ENCODE data around the gene G6PD. TPM values are rescaled to one million over a fixed set of nuclear protein-coding genes. Genes with fewer than 3 reads are reported as not detected.
"Not testable (repeated sequence)": the region's sequence is repeated elsewhere in the genome, so short reads cannot be mapped to it uniquely, and the experiment has no call there.

Gene G6PD
- total RNA-seq = 84.9 TPM
- long read RNA-seq, transcript G6PD-211 (13 exons, 2,632 nt) = major isoform, 22 of 48 reads
- long read RNA-seq, partial matches to known transcripts = 17 of 48 reads
- long read RNA-seq, other reads (novel, unspliced or antisense) = 9 of 48 reads

GRCh38 chrX:154546354-154547244 lies at the start of gene G6PD:
Gene G6PD (minus strand): TSS chrX:154546846. CDS start chrX:154546155, 691 bp downstream.
- Histone ChIP-seq H3K4me3 (peak within 1 kb of the TSS; percentile 62), H3K36me3 (no peaks in the 10 kb centered on the region), H3K4me1 (peaks cover 22% of the 10 kb centered on the region), H3K9me3 (no peaks in the 10 kb centered on the region), H3K27me3 (no peaks in the 10 kb centered on the region), H3K27ac (peak within 1 kb of the TSS; percentile 83)
- DNase-seq (no peak), ATAC-seq (peak; percentile 85)
- TF ChIP-seq CTCF (IDR thresholded peaks at IDR 0.05) = no peak
- intact Hi-C loops (cut with DNase I) = no loop called here

DNA sequence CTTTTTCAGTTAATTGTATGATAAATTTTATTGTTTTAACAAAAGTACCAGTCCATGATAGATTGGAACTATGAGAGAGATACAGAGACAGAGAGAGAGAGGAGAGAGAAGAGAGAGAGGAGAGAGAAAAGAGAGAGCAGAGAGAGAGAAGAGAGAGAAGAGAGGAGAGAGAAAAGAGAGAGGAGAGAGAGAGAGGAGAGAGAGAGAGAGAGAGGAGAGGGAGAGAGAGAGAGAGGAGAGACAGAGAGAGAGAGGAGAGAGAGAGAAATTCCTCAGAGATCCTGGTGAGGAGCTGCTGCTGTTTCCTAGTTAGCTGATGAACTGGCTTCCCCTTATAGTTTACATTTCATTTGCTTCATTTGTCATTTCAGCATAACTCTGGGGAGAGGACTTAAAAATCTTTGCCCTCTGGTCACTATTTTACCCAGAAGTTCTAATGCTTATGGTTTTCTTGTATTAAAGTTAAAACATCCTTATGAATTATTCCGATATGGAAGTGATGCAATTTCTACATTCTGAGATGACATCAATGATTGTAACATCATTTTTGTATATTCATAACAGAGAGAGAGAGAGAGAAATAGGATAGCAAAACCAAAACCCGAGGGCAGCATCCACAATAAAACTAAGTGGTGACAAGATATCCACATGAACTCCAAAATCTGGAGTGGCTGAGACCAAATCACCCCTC lies 49.1 kb upstream of the G6PD start:
- TF ChIP-seq CTCF (IDR thresholded peaks at IDR 0.05) = no peak
- Histone ChIP-seq H3K36me3 (no peaks in the 10 kb centered on the region), H3K27me3 (no peaks in the 10 kb centered on the region), H3K27ac (no peak overlapping the region), H3K4me1 (no peaks in the 10 kb centered on the region), H3K4me3 (no peak overlapping the region), H3K9me3 (no peaks in the 10 kb centered on the region)
- intact Hi-C loops (cut with DNase I) = no loop called here
- no peak for ATAC-seq
- DNase-seq = no peak

DNA sequence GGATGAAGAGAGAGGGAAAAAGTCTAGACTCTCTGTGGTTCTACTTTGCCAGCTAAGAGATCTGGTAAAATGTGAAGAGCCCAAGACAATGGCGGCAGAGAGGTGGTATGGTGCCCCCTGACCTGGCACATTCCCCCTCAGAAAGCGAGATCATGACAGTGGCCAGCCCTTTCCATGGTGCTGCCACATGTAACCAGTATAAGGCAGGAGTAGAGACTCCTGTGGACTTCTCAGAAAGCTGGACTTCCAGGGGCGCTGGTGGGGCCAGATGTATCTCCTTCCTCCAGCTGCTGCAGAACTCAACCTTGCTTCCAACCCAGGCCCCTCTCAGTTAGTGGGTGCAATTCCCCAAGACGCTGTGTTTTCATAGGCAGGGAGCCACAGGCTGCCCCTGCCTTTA lies 47.8 kb upstream of the G6PD start:
- DNase-seq (no peak), ATAC-seq (no peak)
- H3K27ac ChIP-seq = no peak overlapping the region
- H3K36me3 ChIP-seq = no peaks in the 10 kb centered on the region
- no peak overlapping the region for H3K4me3 ChIP-seq
- intact Hi-C loops (cut with DNase I) = no loop called here
- H3K9me3 ChIP-seq = no peaks in the 10 kb centered on the region
- no peaks in the 10 kb centered on the region for H3K27me3 ChIP-seq
- no peak for TF ChIP-seq CTCF (IDR thresholded peaks at IDR 0.05)
- H3K4me1 ChIP-seq = no peaks in the 10 kb centered on the region

DNA sequence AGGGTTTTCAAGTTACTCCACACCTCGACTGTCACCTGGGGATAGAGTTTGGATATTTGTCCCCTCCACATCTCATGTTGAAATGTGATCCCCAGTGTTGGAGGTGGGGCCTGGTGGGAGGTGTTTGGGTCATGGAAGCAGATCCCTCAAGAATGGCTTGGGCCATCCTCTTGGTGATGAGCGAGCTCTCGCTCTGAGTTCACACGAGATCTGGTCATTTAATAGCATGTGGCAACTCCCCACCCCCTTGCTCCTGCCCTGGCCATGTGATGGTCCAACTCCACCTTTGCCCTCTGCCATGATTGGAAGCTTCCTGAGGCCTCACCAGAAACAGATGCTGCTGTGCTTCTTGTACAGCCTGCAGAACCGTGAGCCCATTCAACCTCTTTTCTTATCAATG lies 46.6 kb upstream of the G6PD start:
- H3K9me3 ChIP-seq = no peaks in the 10 kb centered on the region
- DNase-seq = no peak
- no peak for TF ChIP-seq CTCF (IDR thresholded peaks at IDR 0.05)
- intact Hi-C loops (cut with DNase I) = no loop called here
- ATAC-seq = no peak
- no peaks in the 10 kb centered on the region for H3K36me3 ChIP-seq
- H3K4me3 ChIP-seq = no peak overlapping the region
- no peak overlapping the region for H3K27ac ChIP-seq
- no peaks in the 10 kb centered on the region for H3K4me1 ChIP-seq
- H3K27me3 ChIP-seq = no peaks in the 10 kb centered on the region

DNA sequence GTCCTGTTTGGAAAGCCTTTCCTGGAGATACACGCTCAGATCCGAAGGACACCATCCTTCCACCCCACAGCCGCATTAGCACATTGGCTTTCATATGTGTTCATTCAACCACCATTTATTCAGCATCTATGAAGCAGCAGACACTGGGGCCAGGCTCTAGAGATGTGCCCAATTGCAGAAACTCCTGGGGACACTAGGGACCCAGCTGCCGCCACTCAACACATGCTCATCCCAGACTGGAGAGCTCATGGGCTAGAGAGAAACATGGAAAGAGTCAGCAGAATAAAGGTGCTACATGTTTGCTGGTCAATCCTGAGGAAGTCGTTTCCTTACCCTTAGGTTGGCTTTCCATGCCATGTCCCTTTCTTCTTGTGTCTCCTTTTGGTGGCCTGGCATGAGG lies 45.9 kb upstream of the G6PD start:
- Histone ChIP-seq H3K27me3 (no peaks in the 10 kb centered on the region), H3K27ac (no peak overlapping the region), H3K4me3 (no peak overlapping the region), H3K36me3 (no peaks in the 10 kb centered on the region), H3K4me1 (no peaks in the 10 kb centered on the region), H3K9me3 (no peaks in the 10 kb centered on the region)
- TF ChIP-seq CTCF (IDR thresholded peaks at IDR 0.05) = no peak
- no peak for DNase-seq
- no peak for ATAC-seq
- intact Hi-C loops (cut with DNase I) = no loop called here

- H3K27ac ChIP-seq; DNase-seq; H3K4me3 ChIP-seq; H3K4me1 ChIP-seq; H3K36me3 ChIP-seq; H3K27me3 ChIP-seq; H3K9me3 ChIP-seq; ATAC-seq; intact Hi-C loops (cut with DNase I): not testable (repeated sequence)
These were observed 43.8 kb upstream of the G6PD start for GRCh38 chrX:154590415-154590814.

DNA sequence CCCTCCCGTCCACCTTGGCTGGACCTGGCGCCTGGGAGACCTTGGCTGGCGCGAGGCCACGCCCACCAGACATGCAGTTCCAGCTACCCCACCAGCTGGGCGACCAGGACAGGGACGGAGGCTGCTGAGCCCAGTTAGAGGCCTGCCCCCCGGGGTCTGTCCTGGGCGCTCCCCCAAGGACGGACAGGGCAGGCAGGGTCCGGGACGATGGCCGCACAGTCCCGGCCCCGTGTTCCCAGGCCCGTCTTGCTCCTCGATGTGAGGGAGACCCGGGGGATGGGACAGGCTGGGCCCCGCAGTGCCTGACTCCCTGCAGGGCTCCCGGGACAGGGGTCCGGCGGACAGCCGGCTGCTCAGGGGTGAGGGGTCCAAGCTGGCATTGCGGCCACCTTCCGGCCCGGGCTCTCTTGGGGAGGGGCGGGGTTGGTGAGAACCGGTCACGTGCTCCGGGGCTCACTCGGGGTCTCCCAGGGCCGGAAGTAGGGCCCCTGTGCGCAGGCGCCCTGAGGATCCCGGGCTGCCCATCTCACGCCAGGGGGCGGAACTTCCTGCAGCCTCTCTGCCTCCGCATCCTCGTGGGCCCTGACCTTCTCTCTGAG lies 38.0 kb upstream of the G6PD start, which contains the start of gene CTAG1A:
Gene CTAG1A (plus strand): TSS at position 549 of the 599 bp plus-strand sequence. CDS start 74 bp downstream, outside the sequence.
- ATAC-seq; DNase-seq; H3K9me3 ChIP-seq; H3K36me3 ChIP-seq; H3K27ac ChIP-seq; intact Hi-C loops (cut with DNase I); H3K27me3 ChIP-seq; H3K4me3 ChIP-seq; H3K4me1 ChIP-seq: not testable (repeated sequence)

- H3K4me1 ChIP-seq; DNase-seq; intact Hi-C loops (cut with DNase I); H3K4me3 ChIP-seq; H3K36me3 ChIP-seq; H3K27ac ChIP-seq; H3K9me3 ChIP-seq; H3K27me3 ChIP-seq: not testable (repeated sequence)
- ATAC-seq = peak; percentile 76
These were observed 36.3 kb upstream of the G6PD start for GRCh38 chrX:154582994-154583393.
